A673 (cell line): ENCODE data around the gene KIFAP3. TPM values are rescaled to one million over a fixed set of nuclear protein-coding genes. Genes with fewer than 3 reads are reported as not detected.
A peak's percentile ranks its signal among the peaks of the same experiment; 100 is the strongest.

Experiments used
- BruUV-seq: library from RNA; stranded (reverse); fragments of 400-500 nt; replicated peaks from 2 replicates; lab custom pipeline; 2021; lab: Mats Ljungman, UMichigan
- CTCF ChIA-PET: fragments of 300-600 bp; sonication (Branson Sonifier 250); formaldehyde crosslinking; loops from one replicate; lab custom pipeline; 2022; ENCODE audit warnings: antibody characterized with exemption; lab: Charles Lee
- POLR2A ChIA-PET: fragments of 300-600 bp; sonication (Branson Sonifier 250); formaldehyde crosslinking; loops from one replicate; lab custom pipeline; 2022; ENCODE audit warnings: antibody characterized with exemption; ENCODE audit not compliant: low non-redundant PET; lab: Charles Lee
- DNase-seq: peaks from one replicate; pipeline ENCODE4 v3.0.0-alpha.2; 2015; ENCODE audit warnings: low spot score
- H3K27ac ChIP-seq: fragments of 200-600 bp; sonication (generic); 2 replicates; pipeline ENCODE4 v1.5.1; 2016; ENCODE audit warnings: mixed run types, low read depth, mild to moderate bottlenecking, mixed read lengths, antibody characterized with exemption, low read length; ENCODE audit not compliant: poor library complexity, severe bottlenecking
- H3K27me3 ChIP-seq: fragments of 200-600 bp; sonication (generic); replicated peaks from 2 replicates; pipeline ENCODE4 v1.6.1; 2017; ENCODE audit warnings: mixed run types, low read depth, mild to moderate bottlenecking, mixed read lengths, antibody characterized with exemption, low read length; ENCODE audit not compliant: insufficient read depth, poor library complexity
- H3K36me3 ChIP-seq: fragments of 200-600 bp; sonication (generic); 2 replicates; pipeline ENCODE4 v1.6.1; 2016; ENCODE audit warnings: mixed run types, mild to moderate bottlenecking, mixed read lengths, antibody characterized with exemption, low read length; ENCODE audit not compliant: insufficient read depth, poor library complexity, severe bottlenecking
- H3K4me1 ChIP-seq: fragments of 200-600 bp; sonication (generic); 2 replicates; pipeline ENCODE4 v1.6.1; 2017; ENCODE audit warnings: mixed run types, mild to moderate bottlenecking, mixed read lengths, antibody characterized with exemption, low read length; ENCODE audit not compliant: insufficient read depth, poor library complexity, severe bottlenecking
- H3K4me3 ChIP-seq: fragments of 200-600 bp; sonication (generic); 2 replicates; pipeline ENCODE4 v1.5.1; 2016; ENCODE audit warnings: low read depth, mixed run types, mild to moderate bottlenecking, mixed read lengths, low read length; ENCODE audit not compliant: poor library complexity, severe bottlenecking
- H3K9me3 ChIP-seq: fragments of 200-600 bp; sonication (generic); 2 replicates; pipeline ENCODE4 v1.6.1; 2016; ENCODE audit warnings: mixed run types, low read depth, mild to moderate bottlenecking, mixed read lengths, antibody characterized with exemption, low read length; ENCODE audit not compliant: poor library complexity, severe bottlenecking
- EZH2 ChIP-seq: fragments of 200-600 bp; sonication (generic); IDR thresholded peaks from 2 replicates; pipeline ENCODE4 v1.6.1; 2017; ENCODE audit warnings: borderline replicate concordance, low read depth, mild to moderate bottlenecking, mixed read lengths, antibody characterized with exemption, low read length; ENCODE audit not compliant: poor library complexity, severe bottlenecking
- intact Hi-C: fragments of 100-400 bp; cut with micrococcal nuclease; formaldehyde crosslinking; loops from one replicate; pipeline ENCODE4 v1.10.0; 2022; ENCODE audit not compliant: unreplicated experiment
- total RNA-seq: library from RNA; stranded (reverse); gene quantifications from 2 replicates; pipeline ENCODE4 v1.2.3, GENCODE V29; 2021
- TF ChIP-seq, protein P1 (sequence below): fragments of 300-800, 200-600 bp; sonication (generic); conservative IDR thresholded peaks from 2 replicates; pipeline ENCODE4 v1.5.1; 2017; ENCODE audit warnings: low read depth, mild to moderate bottlenecking, antibody characterized with exemption, low read length, moderate library complexity, mixed read lengths

Gene KIFAP3
- total RNA-seq, 1 experiment from 2014 or later, result 12.7 TPM

DNA sequence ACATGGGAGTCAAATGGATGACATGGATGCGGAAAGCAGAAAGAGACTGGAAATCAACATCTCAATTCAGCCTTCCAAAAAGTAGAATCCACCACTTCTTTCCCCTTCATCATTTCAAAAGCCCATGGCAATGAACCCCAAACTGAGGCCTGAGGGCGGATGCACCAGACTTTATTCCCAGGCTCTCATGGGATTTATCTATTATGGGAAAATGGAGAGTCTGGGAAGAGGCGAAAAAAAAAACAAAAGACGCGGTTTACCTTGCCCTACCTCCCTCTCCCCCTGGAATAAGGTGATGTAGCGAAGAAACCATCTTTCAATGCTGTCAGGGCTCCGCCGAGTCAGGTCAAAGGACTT, 624 bp downstream of the KIFAP3 start:
- POLR2A ChIA-PET, result no interaction called here
- H3K27ac ChIP-seq, result peak overlapping the region; percentile 17
- peaks cover under 1% of the 10 kb centered on the region for H3K9me3 ChIP-seq
- H3K36me3 ChIP-seq, result no peaks in the 10 kb centered on the region
- H3K4me3 ChIP-seq, result peak overlapping the region; percentile 83
- no peak for DNase-seq
- no peaks in the 10 kb centered on the region for H3K27me3 ChIP-seq
- TF ChIP-seq, protein P1, sequence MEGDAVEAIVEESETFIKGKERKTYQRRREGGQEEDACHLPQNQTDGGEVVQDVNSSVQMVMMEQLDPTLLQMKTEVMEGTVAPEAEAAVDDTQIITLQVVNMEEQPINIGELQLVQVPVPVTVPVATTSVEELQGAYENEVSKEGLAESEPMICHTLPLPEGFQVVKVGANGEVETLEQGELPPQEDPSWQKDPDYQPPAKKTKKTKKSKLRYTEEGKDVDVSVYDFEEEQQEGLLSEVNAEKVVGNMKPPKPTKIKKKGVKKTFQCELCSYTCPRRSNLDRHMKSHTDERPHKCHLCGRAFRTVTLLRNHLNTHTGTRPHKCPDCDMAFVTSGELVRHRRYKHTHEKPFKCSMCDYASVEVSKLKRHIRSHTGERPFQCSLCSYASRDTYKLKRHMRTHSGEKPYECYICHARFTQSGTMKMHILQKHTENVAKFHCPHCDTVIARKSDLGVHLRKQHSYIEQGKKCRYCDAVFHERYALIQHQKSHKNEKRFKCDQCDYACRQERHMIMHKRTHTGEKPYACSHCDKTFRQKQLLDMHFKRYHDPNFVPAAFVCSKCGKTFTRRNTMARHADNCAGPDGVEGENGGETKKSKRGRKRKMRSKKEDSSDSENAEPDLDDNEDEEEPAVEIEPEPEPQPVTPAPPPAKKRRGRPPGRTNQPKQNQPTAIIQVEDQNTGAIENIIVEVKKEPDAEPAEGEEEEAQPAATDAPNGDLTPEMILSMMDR, result no peak
- no peak for TF ChIP-seq EZH2
- intact Hi-C loops, result no loop called here
- BruUV-seq, result TSS peak; percentile 43
- CTCF ChIA-PET, result interaction anchor here (0.5 to 0.7 kb wide), 3 partner anchors 86 to 145 kb away, joined by 3 to 4 read pairs (median 3); no protein-coding TSS in a partner anchor
- H3K4me1 ChIP-seq, result peaks cover 4% of the 10 kb centered on the region

DNA sequence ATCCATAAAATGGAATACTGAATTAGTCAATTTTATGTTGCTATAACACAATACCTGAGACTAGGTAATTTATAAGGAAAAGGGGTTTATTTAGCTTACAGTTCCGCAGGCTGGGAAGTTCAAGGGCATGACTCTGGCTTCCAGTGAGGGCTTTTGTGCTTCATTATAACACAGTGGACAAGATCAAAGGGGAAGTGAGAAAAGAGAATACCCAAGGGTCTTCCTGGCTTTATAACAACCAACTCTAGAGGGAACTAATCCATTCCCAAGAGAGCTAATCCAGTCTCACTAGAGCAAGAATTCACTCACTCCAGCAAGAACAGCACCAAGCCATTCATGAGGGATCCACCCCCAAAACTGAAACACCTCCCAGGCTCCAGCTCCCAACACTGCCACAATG, 3.1 kb downstream of the KIFAP3 start:
- ChIA-PET POLR2A (no interaction called here), CTCF (no interaction called here)
- no peak overlapping the region for H3K27ac ChIP-seq
- no peaks in the 10 kb centered on the region for H3K27me3 ChIP-seq
- peaks cover 4% of the 10 kb centered on the region for H3K4me1 ChIP-seq
- H3K36me3 ChIP-seq, result no peaks in the 10 kb centered on the region
- intact Hi-C loops, result no loop called here
- no peaks in the 10 kb centered on the region for H3K9me3 ChIP-seq
- BruUV-seq, result no TSS peak
- DNase-seq, result no peak
- H3K4me3 ChIP-seq, result no peak overlapping the region
- TF ChIP-seq EZH2, result no peak
- TF ChIP-seq, protein P1, result no peak

DNA sequence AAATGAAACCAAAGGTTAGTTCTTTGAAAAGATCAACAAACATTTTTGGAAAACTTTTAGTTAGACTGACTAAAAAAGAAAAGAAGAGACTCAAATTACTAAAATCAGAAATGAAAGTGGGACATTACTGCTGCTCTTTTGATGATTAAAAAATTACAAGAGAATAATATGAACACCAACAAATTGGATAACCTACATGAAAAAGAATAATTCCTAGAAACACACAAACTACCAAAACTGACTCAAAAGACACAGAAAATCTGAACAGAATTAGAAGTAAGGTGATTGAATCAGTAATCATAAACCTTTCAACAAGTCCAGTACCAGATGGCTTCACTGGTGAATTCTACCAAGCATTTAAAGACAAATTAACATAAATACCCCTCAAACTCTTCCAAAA, 5.6 kb downstream of the KIFAP3 start:
- no peak overlapping the region for H3K27ac ChIP-seq
- CTCF ChIA-PET, result no interaction called here
- no peaks in the 10 kb centered on the region for H3K9me3 ChIP-seq
- H3K4me1 ChIP-seq, result peaks cover 4% of the 10 kb centered on the region
- POLR2A ChIA-PET, result no interaction called here
- TF ChIP-seq, protein P1, result no peak
- no peak for TF ChIP-seq EZH2
- BruUV-seq, result no TSS peak
- no peak overlapping the region for H3K4me3 ChIP-seq
- DNase-seq, result no peak
- no peaks in the 10 kb centered on the region for H3K27me3 ChIP-seq
- no peaks in the 10 kb centered on the region for H3K36me3 ChIP-seq
- intact Hi-C loops, result no loop called here
